22Rv1 (cell line): ENCODE measurements around the gene EPHB1.

Experiments used
- CTCF ChIP-seq: fragments of 450-650 bp; IDR thresholded peaks from 2 replicates; pipeline ENCODE4 v1.5.1; 2017; ENCODE audit warnings: mild to moderate bottlenecking
- ZFX ChIP-seq: fragments of 450-650 bp; IDR thresholded peaks from 2 replicates; pipeline ENCODE4 v1.6.1; 2017; ENCODE audit warnings: antibody characterized with exemption, borderline replicate concordance

- TF ChIP-seq CTCF (no peak), ZFX (no peak)
Observed at GRCh38 chr3:134803051-134803505, 8.0 kb downstream of the EPHB1 start.
